Measurements from ENCODE around the gene MIB1. TPM values are rescaled to one million over a fixed set of nuclear protein-coding genes. Genes with fewer than 3 reads are reported as not detected.
A peak's percentile ranks its signal among the peaks of the same experiment; 100 is the strongest.

Gene MIB1
- total and polyA plus RNA-seq, 10 of the 15 experiments (the other 5 are each of a cell fraction or from before 2014, with no cell fraction given) = 2.3 to 27.5 (median 10.4) TPM

- ChIA-PET POLR2A (interaction anchor here (0.7 to 1.6 kb wide), 4 partner anchors 8 to 41 kb away, joined by 3 to 5 read pairs (median 4); no protein-coding TSS in a partner anchor), CTCF (interaction anchor here (1.2 to 2.0 kb wide), 3 partner anchors 12 to 147 kb away, joined by 6 to 8 read pairs (median 7); partner anchors contain the start of genes ESCO1 and SNRPD1), SMC1A (ENCODE audit: uncharacterized antibody, unreplicated experiment) (interaction anchor here (0.6 to 5.4 kb wide), 3 partner anchors 11 to 154 kb away, joined by 3 to 33 read pairs (median 4); no protein-coding TSS in a partner anchor), RAD21 (ENCODE audit: unreplicated experiment) (interaction anchor here (1.1 to 1.8 kb wide), 8 partner anchors 8 to 151 kb away, joined by 3 to 8 read pairs (median 4); partner anchors contain the start of genes ABHD3, MIB1 and SNRPD1)
- Histone ChIP-seq H3K27me3 (replicated peaks in 1 of 2; ENCODE audit: control insufficient read depth in 2 of 2, insufficient read depth in 2 of 2, low read length in 1 of 2) (no peaks in the 10 kb centered on the region), H3K4me3 (peak overlapping the region; percentile 20; the same call in 1 of the 2 replicates), H3K4me1 (ENCODE audit: control insufficient read depth, insufficient read depth, low read length) (0 out of 2 replicates have a peak, but pooled peaks cover 7% of the 10 kb centered on the region), H4K20me1 (ENCODE audit: control insufficient read depth, insufficient read depth) (no peaks in the 10 kb centered on the region), H3K9ac (ENCODE audit: control insufficient read depth, insufficient read depth, low read length) (no peak overlapping the region), H3K79me2 (ENCODE audit: control insufficient read depth, insufficient read depth, low read length) (peaks cover 57% of the 10 kb centered on the region), H3K27ac (ENCODE audit: control insufficient read depth, insufficient read depth) (peak overlapping the region; percentile 15; the same call in 1 of the 2 replicates), H3K4me2 (ENCODE audit: control insufficient read depth, insufficient read depth) (peak overlapping the region; percentile 76), H2AFZ (ENCODE audit: control insufficient read depth, low read depth, low read length) (no peak overlapping the region), H3K9me3 (replicated peaks; ENCODE audit: control insufficient read depth, insufficient read depth, low read length) (no peaks in the 10 kb centered on the region), H3K36me3 (ENCODE audit: control insufficient read depth in 2 of 2, insufficient read depth in 2 of 2, low read length in 1 of 2) (no peaks in the 10 kb centered on the region)
- WGBS (ENCODE audit: insufficient coverage, insufficient replicate concordance, low lambda C conversion rate, missing lambda C conversion rate) = 50% methylated on average over 2 of the region's 2 CpGs
- intact Hi-C loops (cut with micrococcal nuclease; ENCODE audit: unreplicated experiment) = loop anchor here (10.0 kb wide), 1 partner anchor 643 kb away; no protein-coding TSS in a partner anchor
- peak; percentile 32 for ATAC-seq
- in situ Hi-C loops (cut with MboI) = no loop called here
- DNase-seq (ENCODE audit: low read depth, low spot score) = no peak
- BruUV-seq (replicated peaks) = no TSS peak
- no peak for FAIRE-seq
- TF ChIP-seq SKIL (IDR thresholded peaks at IDR 0.05; ENCODE audit: low read depth, poor library complexity, severe bottlenecking) (no peak), ESRRA (IDR thresholded peaks at IDR 0.05; ENCODE audit: low read length) (no peak), TCF7 (IDR thresholded peaks at IDR 0.05; ENCODE audit: borderline replicate concordance) (no peak), PKNOX1 (IDR thresholded peaks at IDR 0.05) (no peak), EED (IDR thresholded peaks at IDR 0.05; ENCODE audit: low read depth) (no peak), TBL1XR1 (IDR thresholded peaks at IDR 0.05; ENCODE audit: low read depth, low read length) (no peak), YY1 (IDR thresholded peaks at IDR 0.05; ENCODE audit: low read depth, low read length) (no peak), NR2F1 (conservative IDR thresholded peaks at IDR 0.05) (no peak), TCF3 (IDR thresholded peaks at IDR 0.05; ENCODE audit: borderline replicate concordance, insufficient read depth, low read depth, low read length) (no peak)
These were observed 7.4 kb downstream of the MIB1 start for GRCh38 chr18:21747764-21748693.
